ENCODE results near the gene NEMP1.

Gene NEMP1, protein sequence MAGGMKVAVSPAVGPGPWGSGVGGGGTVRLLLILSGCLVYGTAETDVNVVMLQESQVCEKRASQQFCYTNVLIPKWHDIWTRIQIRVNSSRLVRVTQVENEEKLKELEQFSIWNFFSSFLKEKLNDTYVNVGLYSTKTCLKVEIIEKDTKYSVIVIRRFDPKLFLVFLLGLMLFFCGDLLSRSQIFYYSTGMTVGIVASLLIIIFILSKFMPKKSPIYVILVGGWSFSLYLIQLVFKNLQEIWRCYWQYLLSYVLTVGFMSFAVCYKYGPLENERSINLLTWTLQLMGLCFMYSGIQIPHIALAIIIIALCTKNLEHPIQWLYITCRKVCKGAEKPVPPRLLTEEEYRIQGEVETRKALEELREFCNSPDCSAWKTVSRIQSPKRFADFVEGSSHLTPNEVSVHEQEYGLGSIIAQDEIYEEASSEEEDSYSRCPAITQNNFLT

DNA sequence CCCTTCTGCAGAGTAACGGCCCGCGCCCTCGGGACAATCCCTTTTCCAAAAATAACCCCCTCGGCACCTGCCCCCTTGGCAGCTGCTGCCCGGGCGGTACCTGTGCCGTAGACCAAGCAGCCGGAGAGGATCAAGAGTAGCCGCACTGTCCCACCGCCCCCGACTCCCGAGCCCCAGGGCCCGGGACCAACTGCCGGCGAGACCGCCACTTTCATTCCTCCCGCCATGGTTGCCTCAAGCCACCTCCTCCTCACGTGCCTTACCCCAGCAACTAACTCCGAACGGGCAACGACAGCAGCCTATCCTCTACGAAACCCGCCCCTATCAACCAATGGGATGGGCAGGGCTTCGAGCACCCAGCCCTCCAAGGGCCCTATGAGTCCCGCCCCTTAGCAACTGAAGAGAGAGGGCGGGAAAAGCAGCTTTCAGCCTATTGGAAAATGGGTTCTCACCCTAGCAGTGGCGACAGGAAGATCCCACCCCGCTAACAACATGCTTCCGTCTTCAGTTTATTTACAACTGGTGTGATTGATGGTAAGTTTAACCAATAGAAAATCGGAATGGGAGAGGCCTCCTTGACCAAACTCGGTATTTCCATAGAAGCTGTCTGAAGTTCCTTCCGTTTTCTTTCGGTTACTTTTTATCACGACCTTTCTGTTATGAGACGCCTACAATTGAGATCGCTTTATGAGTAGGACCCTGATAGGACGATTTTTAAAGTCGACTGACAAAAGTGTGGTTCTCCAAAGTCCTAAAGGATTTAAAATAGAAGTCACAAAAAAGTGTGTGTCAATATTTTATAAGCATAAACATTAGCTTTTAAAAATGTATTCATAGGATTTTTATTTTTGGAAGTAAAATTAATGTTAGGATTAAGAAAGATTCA is at the start of gene NEMP1:
NEMP1 (minus strand) TSS at position 273 of the 886 bp plus-strand sequence; CDS start at position 227, 46 bp downstream.
- peak within 1 kb of the TSS; percentile 84 to 95 (median 95) for H3K27ac Mint-ChIP-seq
- no peaks in the 10 kb centered on the region for H3K9me3 Mint-ChIP-seq
- no peaks in the 10 kb centered on the region for H3K27me3 Mint-ChIP-seq (ENCODE audit: low read depth)
- TF ChIP-seq, protein P1, sequence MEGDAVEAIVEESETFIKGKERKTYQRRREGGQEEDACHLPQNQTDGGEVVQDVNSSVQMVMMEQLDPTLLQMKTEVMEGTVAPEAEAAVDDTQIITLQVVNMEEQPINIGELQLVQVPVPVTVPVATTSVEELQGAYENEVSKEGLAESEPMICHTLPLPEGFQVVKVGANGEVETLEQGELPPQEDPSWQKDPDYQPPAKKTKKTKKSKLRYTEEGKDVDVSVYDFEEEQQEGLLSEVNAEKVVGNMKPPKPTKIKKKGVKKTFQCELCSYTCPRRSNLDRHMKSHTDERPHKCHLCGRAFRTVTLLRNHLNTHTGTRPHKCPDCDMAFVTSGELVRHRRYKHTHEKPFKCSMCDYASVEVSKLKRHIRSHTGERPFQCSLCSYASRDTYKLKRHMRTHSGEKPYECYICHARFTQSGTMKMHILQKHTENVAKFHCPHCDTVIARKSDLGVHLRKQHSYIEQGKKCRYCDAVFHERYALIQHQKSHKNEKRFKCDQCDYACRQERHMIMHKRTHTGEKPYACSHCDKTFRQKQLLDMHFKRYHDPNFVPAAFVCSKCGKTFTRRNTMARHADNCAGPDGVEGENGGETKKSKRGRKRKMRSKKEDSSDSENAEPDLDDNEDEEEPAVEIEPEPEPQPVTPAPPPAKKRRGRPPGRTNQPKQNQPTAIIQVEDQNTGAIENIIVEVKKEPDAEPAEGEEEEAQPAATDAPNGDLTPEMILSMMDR (IDR thresholded peaks at IDR 0.05; ENCODE audit: unreplicated experiment in 3 of 3) = no peak
- H3K4me3 Mint-ChIP-seq = peak within 1 kb of the TSS; percentile 91 to 93 (median 91)
- no peaks in the 10 kb centered on the region for H3K36me3 Mint-ChIP-seq (ENCODE audit: low read depth)
- H3K4me1 Mint-ChIP-seq = peaks cover 21% of the 10 kb centered on the region

DNA sequence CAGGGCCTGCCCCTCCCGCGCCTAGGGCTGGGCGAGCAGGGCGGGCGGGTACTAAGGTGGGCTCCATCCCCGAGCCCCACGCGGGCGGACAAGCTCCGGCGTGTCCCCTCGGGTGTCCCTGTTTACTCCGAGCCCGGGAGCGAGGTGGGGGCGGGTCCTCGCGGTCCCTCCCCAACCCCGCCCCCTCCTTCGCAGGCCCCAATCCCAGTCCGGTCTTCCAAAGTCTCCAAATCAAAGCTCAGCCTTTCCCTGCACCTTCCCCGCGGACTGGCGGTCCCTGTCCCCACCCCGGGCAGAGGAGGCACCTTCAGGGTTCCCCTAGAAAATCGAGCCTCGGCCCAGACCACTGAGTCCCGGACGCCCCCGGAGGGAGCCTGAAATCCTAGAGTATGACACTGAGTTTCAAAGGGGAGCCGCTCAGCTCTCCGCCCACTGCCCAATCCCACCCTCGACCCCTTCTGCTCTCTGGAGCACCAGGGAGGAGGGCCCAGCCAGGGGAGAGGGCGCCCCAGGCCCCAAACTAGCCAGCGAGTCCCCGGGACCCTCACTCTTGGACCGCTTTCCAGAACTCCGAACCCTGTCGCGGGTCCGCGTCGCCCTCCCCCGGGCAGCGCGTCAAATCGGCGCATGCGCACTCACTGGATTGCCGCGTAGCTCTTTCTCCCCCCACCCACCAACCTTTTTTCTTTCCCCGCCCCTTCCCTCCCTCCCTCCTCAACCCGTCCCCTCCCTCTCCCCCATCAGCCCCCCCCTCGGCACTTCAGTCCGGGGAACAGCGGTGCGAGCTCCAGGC is 49.3 kb upstream of the NEMP1 start, which contains the start of gene LRP1:
LRP1 (plus strand) TSS at position 758 of the 793 bp plus-strand sequence. CDS start 482 bp downstream, outside the sequence.
- Mint-ChIP-seq H3K9me3 (no peaks in the 10 kb centered on the region), H3K4me3 (peak within 1 kb of the TSS; percentile 94 to 98 (median 96)), H3K36me3 (ENCODE audit: low read depth) (no peaks in the 10 kb centered on the region), H3K27ac (peak within 1 kb of the TSS; percentile 70 to 100 (median 89)), H3K27me3 (ENCODE audit: low read depth) (peaks cover 4% of the 10 kb centered on the region), H3K4me1 (peaks cover 51% of the 10 kb centered on the region)
- TF ChIP-seq, protein P1 (IDR thresholded peaks at IDR 0.05; ENCODE audit: unreplicated experiment in 3 of 3) = no peak

DNA sequence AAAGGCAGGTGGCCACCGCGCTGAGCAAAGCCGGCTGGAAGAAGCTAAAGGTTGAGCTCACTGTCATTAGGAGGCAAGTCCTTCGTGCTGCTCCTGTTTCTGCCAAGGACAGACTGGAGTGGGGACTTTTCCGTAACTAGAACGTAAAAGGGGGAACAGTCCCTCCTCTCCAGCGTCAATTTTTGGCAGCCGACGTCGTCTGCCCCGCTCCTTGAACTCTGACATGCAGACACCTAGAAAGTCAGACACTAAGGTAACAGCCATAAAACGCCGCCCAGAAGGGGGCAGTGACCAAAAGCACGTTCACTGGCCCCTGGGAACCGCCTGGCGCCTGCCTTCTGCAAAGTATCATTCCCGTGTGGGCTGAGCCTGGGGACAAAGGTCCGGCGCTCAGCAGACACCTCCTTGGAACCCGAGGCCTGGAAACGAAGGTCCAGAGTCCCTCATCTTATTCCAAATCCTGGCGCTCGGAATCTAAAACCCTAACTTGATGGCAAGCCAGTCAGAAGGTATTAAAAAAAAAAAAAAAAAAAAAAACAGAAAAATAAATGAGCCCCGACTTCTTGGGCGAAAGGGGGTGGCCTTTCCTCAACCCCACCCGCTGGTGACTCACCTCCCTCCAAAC is 48.6 kb upstream of the NEMP1 start:
- Mint-ChIP-seq H3K36me3 (ENCODE audit: low read depth) (no peaks in the 10 kb centered on the region), H3K27ac (peak overlapping the region; percentile 54 to 89 (median 70))

DNA sequence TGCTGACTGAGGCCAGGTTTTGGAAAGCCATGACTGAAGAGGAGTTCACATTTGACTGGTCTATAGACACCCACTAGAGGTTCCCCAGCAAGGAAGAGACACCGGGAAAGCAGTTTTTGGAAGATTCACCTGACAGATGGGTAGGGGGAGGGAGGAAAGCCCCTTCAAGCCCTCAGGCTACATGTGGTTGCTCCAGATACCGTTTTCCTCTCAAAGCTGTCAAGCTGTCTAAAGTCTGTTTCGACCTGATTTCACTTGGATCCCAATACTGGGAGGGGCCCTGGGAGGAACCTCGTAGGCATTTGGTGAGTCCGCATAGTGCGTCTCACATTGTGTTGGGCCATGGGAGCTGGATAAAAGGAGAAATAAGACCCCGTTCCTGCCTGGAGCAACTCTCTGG is 48.0 kb upstream of the NEMP1 start:
- TF ChIP-seq, protein P1 (IDR thresholded peaks at IDR 0.05; ENCODE audit: unreplicated experiment in 3 of 3) = no peak
- no peaks in the 10 kb centered on the region for H3K36me3 Mint-ChIP-seq (ENCODE audit: low read depth)
- H3K4me1 Mint-ChIP-seq = peaks cover 39% of the 10 kb centered on the region
- H3K27me3 Mint-ChIP-seq (ENCODE audit: low read depth) = peaks cover 4% of the 10 kb centered on the region
- peak overlapping the region; percentile 54 to 89 (median 70) for H3K27ac Mint-ChIP-seq
- H3K4me3 Mint-ChIP-seq = peak overlapping the region; percentile 94 to 98 (median 96)
- H3K9me3 Mint-ChIP-seq = no peaks in the 10 kb centered on the region

More for the DNA sequence above, 48.6 kb upstream of the NEMP1 start:
- Mint-ChIP-seq H3K9me3 (no peaks in the 10 kb centered on the region), H3K27me3 (ENCODE audit: low read depth) (peaks cover 4% of the 10 kb centered on the region), H3K4me1 (peaks cover 44% of the 10 kb centered on the region), H3K4me3 (peak overlapping the region; percentile 94 to 98 (median 96))
- TF ChIP-seq, protein P1 (IDR thresholded peaks at IDR 0.05; ENCODE audit: unreplicated experiment in 3 of 3) = peak; percentile 11 to 22 (median 18)

DNA sequence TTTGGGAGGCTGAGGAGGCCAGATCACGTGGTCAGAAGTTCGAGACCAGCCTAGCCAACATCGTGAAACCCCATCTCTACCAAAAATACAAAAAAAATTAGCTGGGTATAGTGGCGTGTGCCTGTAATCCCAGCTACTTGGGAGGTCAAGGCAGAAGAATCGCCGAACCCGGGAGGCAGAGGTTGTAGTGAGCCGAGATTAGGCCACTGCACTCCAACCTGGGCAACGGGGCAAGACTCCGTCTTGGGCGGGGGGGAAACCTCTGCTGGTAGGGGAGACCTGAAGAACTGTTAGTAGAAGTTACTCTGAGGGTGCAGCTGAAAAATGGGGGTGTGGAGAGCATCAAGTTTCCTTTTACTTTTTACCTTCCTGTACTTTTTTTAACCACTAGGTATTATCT is 47.5 kb upstream of the NEMP1 start:
- TF ChIP-seq, protein P1 (IDR thresholded peaks at IDR 0.05; ENCODE audit: unreplicated experiment in 3 of 3) = no peak

More for the DNA sequence above, 47.5 kb upstream of the NEMP1 start:
- H3K4me1 Mint-ChIP-seq = peaks cover 34% of the 10 kb centered on the region
- peak overlapping the region; percentile 65 to 98 (median 96) for H3K4me3 Mint-ChIP-seq
- H3K9me3 Mint-ChIP-seq = no peaks in the 10 kb centered on the region
- peak overlapping the region in 2 of 3 experiments; percentile 54 to 89 for H3K27ac Mint-ChIP-seq
- H3K27me3 Mint-ChIP-seq (ENCODE audit: low read depth) = peaks cover 4% of the 10 kb centered on the region
- no peaks in the 10 kb centered on the region for H3K36me3 Mint-ChIP-seq (ENCODE audit: low read depth)
